Measurements from ENCODE around the gene BEAN1.

BEAN1 gene

DNA sequence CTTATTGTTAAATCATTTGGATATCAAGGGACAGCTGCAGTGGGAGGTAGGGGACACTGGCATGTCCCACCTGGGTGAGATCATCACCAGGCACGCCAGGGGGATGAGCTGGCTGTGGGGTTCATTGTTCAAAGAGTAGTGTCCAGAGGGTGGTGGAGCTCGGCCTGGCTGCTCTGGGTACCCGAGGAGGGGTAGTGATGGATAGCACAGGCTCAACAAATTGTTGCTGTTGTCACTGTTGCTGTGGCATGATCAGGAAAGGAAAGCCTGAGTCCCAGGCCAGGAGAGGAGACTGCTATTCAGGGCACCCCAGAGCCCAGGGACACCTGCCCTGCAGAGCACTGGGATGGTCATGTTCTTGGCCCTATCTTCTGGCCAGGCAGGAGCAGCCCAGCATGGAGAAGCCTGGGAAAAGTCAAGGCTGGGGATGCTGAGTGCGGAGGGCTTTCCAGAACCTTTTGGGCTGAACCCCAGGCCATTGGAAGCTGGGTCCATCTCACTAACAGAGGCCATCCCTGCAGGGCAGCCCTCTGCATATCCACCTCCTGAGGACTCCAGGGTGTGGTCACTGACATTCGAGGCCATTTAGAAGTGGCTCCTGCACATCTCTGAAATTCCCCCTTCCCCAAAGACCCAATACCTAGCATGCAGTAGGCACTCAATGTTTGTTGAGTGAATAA is 12.1 kb downstream of the BEAN1 start:
- no peak overlapping the region for H3K27ac ChIP-seq (ENCODE audit: low read depth, low read length)
- no peak overlapping the region for H3K4ac ChIP-seq (ENCODE audit: low read depth, low read length)
- H3K56ac ChIP-seq (ENCODE audit: low read length): no peak overlapping the region
- H2BK15ac ChIP-seq (replicated peaks; ENCODE audit: low read depth): no peak overlapping the region
- no peak overlapping the region for H3K23ac ChIP-seq (ENCODE audit: low read length)
- peaks cover 2% of the 10 kb centered on the region for H3K4me1 ChIP-seq (ENCODE audit: control insufficient read depth, low read depth, low read length)
- WGBS (ENCODE audit: extremely low coverage, insufficient coverage, low lambda C conversion rate): no CpG with 5 or more reads among the region's 5 CpGs
- no peaks in the 10 kb centered on the region for H3K27me3 ChIP-seq (ENCODE audit: insufficient read depth, low read length, poor library complexity)
- no peak for DNase-seq
- no peak overlapping the region for H2BK5ac ChIP-seq (ENCODE audit: low read length)
- no peak overlapping the region for H2BK120ac ChIP-seq (ENCODE audit: low read depth, low read length)
- H4K5ac ChIP-seq (ENCODE audit: low read length): no peak overlapping the region
- no peak overlapping the region for H3K9ac ChIP-seq (ENCODE audit: low read length)
- H4K8ac ChIP-seq (ENCODE audit: low read depth, low read length): no peak overlapping the region
- no peaks in the 10 kb centered on the region for H3K79me1 ChIP-seq (ENCODE audit: low read length)
- no peak overlapping the region for H3K4me3 ChIP-seq (ENCODE audit: low read length)
- no peak overlapping the region for H3K4me2 ChIP-seq (ENCODE audit: low read length)
- no peaks in the 10 kb centered on the region for H3K36me3 ChIP-seq (ENCODE audit: control insufficient read depth, insufficient read depth, low read length)
- H3K79me2 ChIP-seq (ENCODE audit: control insufficient read depth, insufficient read depth, low read length): no peaks in the 10 kb centered on the region
- no peak overlapping the region for H2AK5ac ChIP-seq (ENCODE audit: low read length)
- H3K18ac ChIP-seq (ENCODE audit: low read length): no peak overlapping the region

DNA sequence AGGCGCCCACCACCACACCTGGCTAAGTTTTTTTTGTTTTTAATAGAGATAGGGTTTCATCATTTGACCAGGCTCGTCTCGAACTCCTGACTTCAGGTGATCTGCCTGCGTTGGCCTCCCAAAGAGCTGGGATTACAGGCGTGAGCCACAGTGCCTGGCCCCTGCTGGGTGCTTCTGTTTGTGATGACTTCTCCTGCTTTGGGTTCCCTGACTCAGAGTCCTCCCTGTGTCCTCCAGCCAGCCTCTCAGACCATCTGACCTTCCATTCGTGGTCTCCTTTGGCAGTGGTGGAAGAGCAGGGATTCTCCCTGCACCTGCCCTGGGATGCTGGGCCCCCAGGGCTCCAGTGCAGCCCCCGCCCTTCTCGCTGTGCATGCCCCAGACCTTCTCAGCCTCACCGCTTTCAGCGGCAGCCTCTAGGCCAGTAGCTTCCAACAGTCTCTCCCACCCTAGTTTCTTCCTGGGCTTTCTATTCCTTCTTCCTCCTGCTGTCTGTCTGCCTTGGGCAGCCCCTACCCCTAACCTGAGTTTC is 13.2 kb downstream of the BEAN1 start:
- H2AK5ac ChIP-seq (ENCODE audit: low read length): no peak overlapping the region
- no peak overlapping the region for H3K4me2 ChIP-seq (ENCODE audit: low read length)
- no peak overlapping the region for H2BK5ac ChIP-seq (ENCODE audit: low read length)
- H3K18ac ChIP-seq (ENCODE audit: low read length): no peak overlapping the region
- no peaks in the 10 kb centered on the region for H3K27me3 ChIP-seq (ENCODE audit: insufficient read depth, low read length, poor library complexity)
- H3K79me2 ChIP-seq (ENCODE audit: control insufficient read depth, insufficient read depth, low read length): no peaks in the 10 kb centered on the region
- H3K27ac ChIP-seq (ENCODE audit: low read depth, low read length): no peak overlapping the region
- no CpG with 5 or more reads among the region's 10 CpGs for WGBS (ENCODE audit: extremely low coverage, insufficient coverage, low lambda C conversion rate)
- H3K4ac ChIP-seq (ENCODE audit: low read depth, low read length): no peak overlapping the region
- no peak overlapping the region for H2BK15ac ChIP-seq (replicated peaks; ENCODE audit: low read depth)
- H3K79me1 ChIP-seq (ENCODE audit: low read length): no peaks in the 10 kb centered on the region
- no peak overlapping the region for H4K5ac ChIP-seq (ENCODE audit: low read length)
- no peaks in the 10 kb centered on the region for H3K4me1 ChIP-seq (ENCODE audit: control insufficient read depth, low read depth, low read length)
- no peak overlapping the region for H3K4me3 ChIP-seq (ENCODE audit: low read length)
- no peak overlapping the region for H4K8ac ChIP-seq (ENCODE audit: low read depth, low read length)
- no peak overlapping the region for H2BK120ac ChIP-seq (ENCODE audit: low read depth, low read length)
- H3K23ac ChIP-seq (ENCODE audit: low read length): no peak overlapping the region
- no peak for DNase-seq
- no peak overlapping the region for H3K56ac ChIP-seq (ENCODE audit: low read length)
- H3K36me3 ChIP-seq (ENCODE audit: control insufficient read depth, insufficient read depth, low read length): no peaks in the 10 kb centered on the region
- no peak overlapping the region for H3K9ac ChIP-seq (ENCODE audit: low read length)

DNA sequence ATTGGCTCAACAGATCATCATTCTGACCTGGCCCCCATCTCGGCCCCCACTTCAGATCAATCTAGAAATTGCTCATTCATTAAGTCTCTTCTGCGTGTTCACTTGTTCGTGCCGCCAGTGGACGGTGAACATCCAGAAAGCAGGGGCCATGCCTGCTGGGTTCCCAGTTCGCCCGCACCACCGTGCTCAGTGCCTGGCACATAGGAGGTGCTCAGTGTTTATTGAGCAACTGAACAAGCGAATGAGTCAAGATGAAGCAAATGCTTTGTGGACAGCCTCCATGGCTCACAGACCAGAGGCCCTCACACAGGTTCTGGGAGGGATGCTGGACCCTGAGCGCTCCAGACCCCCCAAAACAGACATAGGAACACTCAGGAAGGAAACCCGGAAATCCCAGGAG is 13.9 kb downstream of the BEAN1 start:
- H3K4me1 ChIP-seq (ENCODE audit: control insufficient read depth, low read depth, low read length): no peaks in the 10 kb centered on the region
- no peaks in the 10 kb centered on the region for H3K27me3 ChIP-seq (ENCODE audit: insufficient read depth, low read length, poor library complexity)
- H3K56ac ChIP-seq (ENCODE audit: low read length): no peak overlapping the region
- DNase-seq: no peak
- no peak overlapping the region for H3K4ac ChIP-seq (ENCODE audit: low read depth, low read length)
- H3K79me2 ChIP-seq (ENCODE audit: control insufficient read depth, insufficient read depth, low read length): no peaks in the 10 kb centered on the region
- H3K79me1 ChIP-seq (ENCODE audit: low read length): no peaks in the 10 kb centered on the region
- no CpG with 5 or more reads among the region's 11 CpGs for WGBS (ENCODE audit: extremely low coverage, insufficient coverage, low lambda C conversion rate)
- H4K8ac ChIP-seq (ENCODE audit: low read depth, low read length): no peak overlapping the region
- no peak overlapping the region for H2AK5ac ChIP-seq (ENCODE audit: low read length)
- no peak overlapping the region for H3K18ac ChIP-seq (ENCODE audit: low read length)
- no peak overlapping the region for H3K23ac ChIP-seq (ENCODE audit: low read length)
- H2BK5ac ChIP-seq (ENCODE audit: low read length): no peak overlapping the region
- H3K9ac ChIP-seq (ENCODE audit: low read length): no peak overlapping the region
- no peak overlapping the region for H3K4me3 ChIP-seq (ENCODE audit: low read length)
- no peak overlapping the region for H4K5ac ChIP-seq (ENCODE audit: low read length)
- H3K4me2 ChIP-seq (ENCODE audit: low read length): no peak overlapping the region
- no peak overlapping the region for H3K27ac ChIP-seq (ENCODE audit: low read depth, low read length)
- H2BK15ac ChIP-seq (replicated peaks; ENCODE audit: low read depth): no peak overlapping the region
- H2BK120ac ChIP-seq (ENCODE audit: low read depth, low read length): no peak overlapping the region
- no peaks in the 10 kb centered on the region for H3K36me3 ChIP-seq (ENCODE audit: control insufficient read depth, insufficient read depth, low read length)

DNA sequence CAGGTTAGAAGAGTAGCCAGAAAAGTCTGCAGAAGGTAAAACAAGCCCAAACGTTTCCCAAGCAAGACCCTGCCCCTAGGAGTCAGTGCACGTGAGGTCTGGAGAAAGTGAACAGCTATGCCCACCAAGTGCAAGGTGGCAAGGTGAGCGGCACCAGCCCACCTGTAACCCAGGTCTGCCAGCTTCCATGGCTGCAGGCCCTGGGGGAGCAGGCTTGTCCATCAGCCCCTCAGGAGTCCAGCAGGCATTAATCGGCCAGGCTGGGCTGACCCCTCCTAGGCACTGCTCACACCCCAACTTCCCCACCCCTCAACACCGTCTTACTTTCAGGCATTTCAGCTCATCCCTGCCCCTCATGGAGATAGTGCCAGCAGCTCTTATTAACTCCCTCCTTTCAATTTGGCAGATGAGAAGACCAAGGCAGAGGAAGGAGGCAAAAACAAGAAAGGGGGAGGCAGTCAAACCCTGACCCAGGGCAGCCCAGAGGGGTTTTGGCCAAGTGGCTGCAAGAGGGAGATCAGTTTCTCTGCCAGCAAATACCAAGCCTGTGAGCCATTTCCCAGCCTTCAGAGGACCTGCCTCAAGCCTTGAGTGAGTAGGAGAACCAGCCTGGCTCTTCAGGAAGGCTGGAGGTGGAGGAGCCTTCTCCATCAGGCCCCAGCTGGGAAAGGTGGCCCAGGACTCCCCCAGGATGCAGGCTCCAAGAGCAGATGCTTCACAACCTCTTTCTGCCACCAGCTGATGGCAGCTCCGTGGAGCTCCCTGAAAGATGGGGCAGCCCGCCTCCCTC is 14.7 kb downstream of the BEAN1 start:
- Histone ChIP-seq H3K36me3 (ENCODE audit: control insufficient read depth, insufficient read depth, low read length) (no peaks in the 10 kb centered on the region), H3K18ac (ENCODE audit: low read length) (no peak overlapping the region), H3K4me1 (ENCODE audit: control insufficient read depth, low read depth, low read length) (no peaks in the 10 kb centered on the region), H3K4ac (ENCODE audit: low read depth, low read length) (no peak overlapping the region), H3K4me3 (ENCODE audit: low read length) (no peak overlapping the region), H3K4me2 (ENCODE audit: low read length) (no peak overlapping the region), H3K27me3 (ENCODE audit: insufficient read depth, low read length, poor library complexity) (no peaks in the 10 kb centered on the region), H2AK5ac (ENCODE audit: low read length) (no peak overlapping the region), H3K9ac (ENCODE audit: low read length) (no peak overlapping the region), H2BK15ac (replicated peaks; ENCODE audit: low read depth) (no peak overlapping the region), H3K56ac (ENCODE audit: low read length) (no peak overlapping the region), H2BK5ac (ENCODE audit: low read length) (no peak overlapping the region), H3K79me1 (ENCODE audit: low read length) (no peaks in the 10 kb centered on the region), H2BK120ac (ENCODE audit: low read depth, low read length) (no peak overlapping the region), H3K27ac (ENCODE audit: low read depth, low read length) (no peak overlapping the region), H4K5ac (ENCODE audit: low read length) (no peak overlapping the region), H3K23ac (ENCODE audit: low read length) (no peak overlapping the region), H4K8ac (ENCODE audit: low read depth, low read length) (no peak overlapping the region), H3K79me2 (ENCODE audit: control insufficient read depth, insufficient read depth, low read length) (no peaks in the 10 kb centered on the region)
- no CpG with 5 or more reads among the region's 7 CpGs for WGBS (ENCODE audit: extremely low coverage, insufficient coverage, low lambda C conversion rate)
- no peak for DNase-seq

DNA sequence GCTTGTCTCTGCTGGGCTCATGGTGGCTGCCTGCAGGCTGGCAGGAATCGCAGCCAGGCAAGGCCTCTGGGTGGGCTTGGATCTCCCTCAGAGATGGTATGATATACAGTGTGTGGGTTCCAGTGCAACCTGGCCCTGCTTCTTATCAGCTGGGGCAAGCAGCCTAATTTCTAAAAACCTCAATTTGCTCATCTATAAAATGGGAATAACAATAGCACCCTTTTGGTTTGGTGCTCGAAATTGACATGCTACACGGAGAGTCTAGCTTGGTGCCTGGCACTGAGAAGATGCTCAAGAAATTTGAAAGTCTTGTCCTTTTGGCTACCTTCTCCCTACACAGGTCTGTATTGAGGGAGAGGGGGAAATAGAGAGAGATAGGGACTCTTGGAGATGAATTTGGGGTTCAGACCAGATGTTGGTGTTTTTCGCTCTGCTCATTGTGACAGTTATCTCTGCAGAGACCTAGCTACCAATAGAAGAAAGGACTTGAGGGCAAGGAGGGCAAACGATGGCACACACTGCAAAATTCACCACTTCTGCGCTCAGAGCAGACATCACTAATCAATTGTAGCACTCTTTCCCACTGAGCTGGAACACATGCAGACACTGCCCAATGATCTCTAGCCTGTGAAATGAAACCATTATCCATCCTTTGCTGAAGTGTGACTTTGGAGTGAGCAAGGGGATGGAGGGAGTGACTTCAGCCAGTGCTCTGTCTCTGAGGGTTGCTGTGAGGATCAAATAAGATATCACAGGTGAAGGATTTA is 15.6 kb downstream of the BEAN1 start:
- Histone ChIP-seq H3K4me3 (ENCODE audit: low read length) (no peak overlapping the region), H2BK5ac (ENCODE audit: low read length) (no peak overlapping the region), H2BK120ac (ENCODE audit: low read depth, low read length) (no peak overlapping the region), H3K9ac (ENCODE audit: low read length) (no peak overlapping the region), H3K18ac (ENCODE audit: low read length) (no peak overlapping the region), H2AK5ac (ENCODE audit: low read length) (no peak overlapping the region), H3K79me1 (ENCODE audit: low read length) (no peaks in the 10 kb centered on the region), H3K4me2 (ENCODE audit: low read length) (no peak overlapping the region), H3K4me1 (ENCODE audit: control insufficient read depth, low read depth, low read length) (no peaks in the 10 kb centered on the region), H3K4ac (ENCODE audit: low read depth, low read length) (no peak overlapping the region), H3K36me3 (ENCODE audit: control insufficient read depth, insufficient read depth, low read length) (no peaks in the 10 kb centered on the region), H3K23ac (ENCODE audit: low read length) (no peak overlapping the region), H4K8ac (ENCODE audit: low read depth, low read length) (no peak overlapping the region), H4K5ac (ENCODE audit: low read length) (no peak overlapping the region), H3K79me2 (ENCODE audit: control insufficient read depth, insufficient read depth, low read length) (no peaks in the 10 kb centered on the region), H3K56ac (ENCODE audit: low read length) (no peak overlapping the region), H3K27ac (ENCODE audit: low read depth, low read length) (no peak overlapping the region), H2BK15ac (replicated peaks; ENCODE audit: low read depth) (no peak overlapping the region), H3K27me3 (ENCODE audit: insufficient read depth, low read length, poor library complexity) (no peaks in the 10 kb centered on the region)
- DNase-seq: no peak
- no CpG with 5 or more reads among the region's 6 CpGs for WGBS (ENCODE audit: extremely low coverage, insufficient coverage, low lambda C conversion rate)

Data from mesendoderm (in vitro differentiated cells).